ENCODE data around the gene VAV3. TPM values are rescaled to one million over a fixed set of nuclear protein-coding genes. Genes with fewer than 3 reads are reported as not detected.

The VAV3 gene
- total and polyA plus RNA-seq, 9 of the 15 experiments (the other 6 are each of a cell fraction or from before 2014, with no cell fraction given) = not detected

GRCh38 chr1:107963008-107963407 lies 2.0 kb downstream of the VAV3 start:
- no peaks in the 10 kb centered on the region for H3K9me3 ChIP-seq (replicated peaks; ENCODE audit: control insufficient read depth, insufficient read depth, low read depth, low read length)
- BruUV-seq (replicated peaks) = no TSS peak
- POLR2A ChIA-PET = interaction anchor here (1.1 kb wide), 1 partner anchor 18 kb away, joined by 3 read pairs; no protein-coding TSS in a partner anchor
- no peak overlapping the region for H2AFZ ChIP-seq (ENCODE audit: low read depth, low read length)
- H3K9me1 ChIP-seq (ENCODE audit: control insufficient read depth, insufficient read depth, low read length) = no peaks in the 10 kb centered on the region
- H3K27me3 ChIP-seq (ENCODE audit: control insufficient read depth in 2 of 2, insufficient read depth in 2 of 2, low read length in 2 of 2) = peaks cover 10 to 30% of the 10 kb centered on the region in 2 experiments; a peak in 4 of 5 replicates
- in situ Hi-C loops (cut with MboI) = no loop called here
- H3K9ac ChIP-seq (ENCODE audit: insufficient read depth in 1 of 2, low read depth in 2 of 2, low read length in 2 of 2) = no peak overlapping the region
- 0% methylated on average over 5 of the region's 5 CpGs for WGBS (ENCODE audit: insufficient coverage, low coverage, missing lambda C conversion rate)
- intact Hi-C loops (cut with micrococcal nuclease) = loop anchor here (5.0 kb wide), 1 partner anchor 89 kb away; no protein-coding TSS in a partner anchor
- H3K4me3 ChIP-seq = no peak overlapping the region
- no peak for TF ChIP-seq ARID4B (CRISPR knock-in tag; IDR thresholded peaks at IDR 0.05)
- TF ChIP-seq ZNF668 (CRISPR knock-in tag; IDR thresholded peaks at IDR 0.05) = no peak
- TF ChIP-seq ZFP36 (IDR thresholded peaks at IDR 0.05; ENCODE audit: low read depth, low read length, partially characterized antibody) = no peak
- TF ChIP-seq ZFX (CRISPR knock-in tag; IDR thresholded peaks at IDR 0.05) = no peak
- TF ChIP-seq FOXP4 (CRISPR knock-in tag; IDR thresholded peaks at IDR 0.05; ENCODE audit: borderline replicate concordance) = no peak
- TF ChIP-seq POLR2AphosphoS5 (IDR thresholded peaks at IDR 0.05; ENCODE audit: control insufficient read depth, insufficient read depth, low read depth, low read length) = no peak
- TF ChIP-seq PKNOX1 (IDR thresholded peaks at IDR 0.05) = no peak
- TF ChIP-seq SUPT5H (IDR thresholded peaks at IDR 0.05) = no peak
- no peak for TF ChIP-seq SREBF1 (IDR thresholded peaks at IDR 0.05; ENCODE audit: borderline replicate concordance, low read depth, low read length)
- TF ChIP-seq CC2D1A (IDR thresholded peaks at IDR 0.05) = no peak
- no peak for TF ChIP-seq ZNF212 (CRISPR knock-in tag; IDR thresholded peaks at IDR 0.05)
- no peak for TF ChIP-seq RAD51 (IDR thresholded peaks at IDR 0.05; ENCODE audit: borderline replicate concordance, low read depth)
- TF ChIP-seq NCOR1 (IDR thresholded peaks at IDR 0.05) = no peak
- peaks cover 0 to 9% of the 10 kb centered on the region in 2 experiments; a peak in 1 of 5 replicates for H3K4me1 ChIP-seq (replicated peaks in 1 of 2; ENCODE audit: control insufficient read depth in 2 of 2, insufficient read depth in 2 of 2, low read length in 2 of 2)
- H3K36me3 ChIP-seq (ENCODE audit: control insufficient read depth, insufficient read depth, low read length) = no peaks in the 10 kb centered on the region
- no peak overlapping the region for H3K4me2 ChIP-seq (ENCODE audit: insufficient read depth, low read length)
- H3K79me2 ChIP-seq (ENCODE audit: control insufficient read depth, insufficient read depth, low read length) = no peaks in the 10 kb centered on the region
- H4K20me1 ChIP-seq (replicated peaks; ENCODE audit: control insufficient read depth, insufficient read depth, low read length) = no peaks in the 10 kb centered on the region
- ATAC-seq (no peak), DNase-seq (ENCODE audit: extremely low read depth in 1 of 4, low spot score in 3 of 4) (no peak), FAIRE-seq (no peak)
- no peak overlapping the region for H3K27ac ChIP-seq (ENCODE audit: extremely low read depth, low read depth, low read length)
- CTCF ChIA-PET (ENCODE audit: low intra/inter-chr PET ratio) = no interaction called here
